Activated CD4-positive, alpha-beta T cell treated with anti-CD3 and anti-CD28 coated beads for 48 hours (primary cell): ENCODE measurements around the gene SLC39A9.
A peak's percentile ranks its signal among the peaks of the same experiment; 100 is the strongest.
"Not testable (repeated sequence)": the region's sequence is repeated elsewhere in the genome, so short reads cannot be mapped to it uniquely, and the experiment has no call there.

Experiments used
- DNase-seq: peaks from one replicate; pipeline ENCODE4 v3.0.0-alpha.2; 2020

SLC39A9 gene

GRCh38 chr14:69480136-69480535 is 81.6 kb downstream of the SLC39A9 start:
- no peak for DNase-seq

GRCh38 chr14:69481815-69482568 is 83.5 kb downstream of the SLC39A9 start:
- no peak for DNase-seq

GRCh38 chr14:69483765-69484443 is 85.4 kb downstream of the SLC39A9 start:
- DNase-seq, result no peak

GRCh38 chr14:69484444-69485314 is 86.2 kb downstream of the SLC39A9 start, which contains the start of gene PLEKHD1:
Gene PLEKHD1, plus strand, starts transcription at chr14:69484728. Its CDS starts 238 bp downstream, at chr14:69484966.
- DNase-seq, result peak; percentile 7

- DNase-seq, result no peak
Measured at GRCh38 chr14:69485315-69485660, 86.8 kb downstream of the SLC39A9 start.

GRCh38 chr14:69485701-69486100 is 87.2 kb downstream of the SLC39A9 start:
- DNase-seq, result no peak

GRCh38 chr14:69487226-69487625 is 88.7 kb downstream of the SLC39A9 start:
- DNase-seq, result no peak

GRCh38 chr14:69487771-69488170 is 89.3 kb downstream of the SLC39A9 start:
- no peak for DNase-seq

GRCh38 chr14:69489495-69489894 is 91.0 kb downstream of the SLC39A9 start:
- no peak for DNase-seq

GRCh38 chr14:69490219-69490918 is 91.9 kb downstream of the SLC39A9 start:
- DNase-seq, result no peak

- no peak for DNase-seq
Measured at GRCh38 chr14:69491193-69491592, 92.7 kb downstream of the SLC39A9 start.

GRCh38 chr14:69493038-69493437 is 94.5 kb downstream of the SLC39A9 start:
- no peak for DNase-seq

- no peak for DNase-seq
Measured at GRCh38 chr14:69493791-69494190, 95.3 kb downstream of the SLC39A9 start.

- DNase-seq, result no peak
Measured at GRCh38 chr14:69495341-69495921, 96.9 kb downstream of the SLC39A9 start.

- not testable (repeated sequence) for DNase-seq
Measured at GRCh38 chr14:69497866-69498265, 99.4 kb downstream of the SLC39A9 start.

GRCh38 chr14:69498286-69498685 is 99.8 kb downstream of the SLC39A9 start:
- not testable (repeated sequence) for DNase-seq

GRCh38 chr14:69499436-69499835 is 100.9 kb downstream of the SLC39A9 start:
- DNase-seq, result no peak

GRCh38 chr14:69500096-69500495 is 101.6 kb downstream of the SLC39A9 start:
- DNase-seq, result no peak

GRCh38 chr14:69500736-69501135 is 102.2 kb downstream of the SLC39A9 start:
- no peak for DNase-seq

- DNase-seq, result no peak
Measured at GRCh38 chr14:69501423-69501838, 102.9 kb downstream of the SLC39A9 start.

GRCh38 chr14:69504775-69505174 is 106.3 kb downstream of the SLC39A9 start:
- no peak for DNase-seq
